ENCODE data around the gene MLLT10. TPM values are rescaled to one million over a fixed set of nuclear protein-coding genes. Genes with fewer than 3 reads are reported as not detected.

MLLT10 gene
- total and polyA plus RNA-seq, 10 of the 15 experiments (the other 5 are each of a cell fraction or from before 2014, with no cell fraction given) = 8.7 to 61.1 (median 28.5) TPM

- H3K27ac ChIP-seq (ENCODE audit: control insufficient read depth, insufficient read depth) = no peak overlapping the region
- DNase-seq (ENCODE audit: low read depth, low spot score) (no peak), ATAC-seq (no peak), FAIRE-seq (no peak)
- no peaks in the 10 kb centered on the region for H3K79me2 ChIP-seq (ENCODE audit: control insufficient read depth, insufficient read depth, low read length)
- in situ Hi-C loops (cut with MboI) (loop anchor here (25.0 kb wide), 2 partner anchors 205 to 1520 kb away; no protein-coding TSS in a partner anchor), intact Hi-C loops (cut with micrococcal nuclease; ENCODE audit: unreplicated experiment) (loop anchor here (10.0 kb wide), 1 partner anchor 822 kb away; the partner anchor contains the start of gene COMMD3)
- ChIA-PET SMC1A (ENCODE audit: uncharacterized antibody, unreplicated experiment) (interaction anchor here (0.6 to 3.1 kb wide), 9 partner anchors 24 to 1501 kb away, joined by 3 to 11 read pairs (median 3); no protein-coding TSS in a partner anchor), CTCF (interaction anchor here (0.6 to 4.3 kb wide), 3 partner anchors 22 to 510 kb away, joined by 3 to 16 read pairs (median 5); no protein-coding TSS in a partner anchor), POLR2A (no interaction called here), RAD21 (ENCODE audit: unreplicated experiment) (interaction anchor here (0.7 to 5.2 kb wide), 3 partner anchors 214 to 234 kb away, joined by 3 to 20 read pairs (median 4); no protein-coding TSS in a partner anchor)
- no peaks in the 10 kb centered on the region for H4K20me1 ChIP-seq (ENCODE audit: control insufficient read depth, insufficient read depth)
- no peaks in the 10 kb centered on the region for H3K36me3 ChIP-seq (ENCODE audit: control insufficient read depth in 2 of 2, insufficient read depth in 2 of 2, low read length in 1 of 2)
- no peaks in the 10 kb centered on the region for H3K9me3 ChIP-seq (replicated peaks; ENCODE audit: control insufficient read depth, insufficient read depth, low read length)
- no peak for TF ChIP-seq POLR2AphosphoS2 (IDR thresholded peaks at IDR 0.05; ENCODE audit: low read depth, low read length)
- no peak for TF ChIP-seq FOS (IDR thresholded peaks at IDR 0.05; ENCODE audit: borderline replicate concordance, extremely low read depth, insufficient read length)
- no peak for TF ChIP-seq ETV6 (conservative IDR thresholded peaks at IDR 0.05 in 1 of 2, IDR thresholded peaks at IDR 0.05 in 1 of 2; ENCODE audit: borderline replicate concordance in 1 of 2, low read depth in 1 of 2)
- no peak for TF ChIP-seq CHD4 (IDR thresholded peaks at IDR 0.05)
- no peak for TF ChIP-seq MTA3 (IDR thresholded peaks at IDR 0.05; ENCODE audit: borderline replicate concordance, low read length)
- TF ChIP-seq CREB1 (IDR thresholded peaks at IDR 0.05; ENCODE audit: low read depth) = no peak
- TF ChIP-seq NBN (IDR thresholded peaks at IDR 0.05) = no peak
- no peak for TF ChIP-seq SMAD1 (IDR thresholded peaks at IDR 0.05; ENCODE audit: low read depth, partially characterized antibody)
- TF ChIP-seq CBX5 (IDR thresholded peaks at IDR 0.05; ENCODE audit: low read depth) = no peak
- no peak for TF ChIP-seq SMC3 (IDR thresholded peaks at IDR 0.05; ENCODE audit: borderline replicate concordance, low read length)
- TF ChIP-seq EZH2 (IDR thresholded peaks at IDR 0.05; ENCODE audit: borderline replicate concordance, control insufficient read depth, low read depth, low read length) = no peak
- TF ChIP-seq CBX3 (IDR thresholded peaks at IDR 0.05; ENCODE audit: borderline replicate concordance, low read depth) = no peak
- TF ChIP-seq PRDM15 (CRISPR knock-in tag; IDR thresholded peaks at IDR 0.05) = no peak
- TF ChIP-seq ZBED1 (IDR thresholded peaks at IDR 0.05; ENCODE audit: borderline replicate concordance) = no peak
- TF ChIP-seq DPF2 (IDR thresholded peaks at IDR 0.05) = no peak
- TF ChIP-seq RELB (IDR thresholded peaks at IDR 0.05; ENCODE audit: low read depth) = no peak
- BruUV-seq (replicated peaks) = no TSS peak
- 76% methylated on average over 3 of the region's 3 CpGs for WGBS (ENCODE audit: insufficient coverage, insufficient replicate concordance, low lambda C conversion rate, missing lambda C conversion rate)
- peaks cover 0 to 5% of the 10 kb centered on the region in 2 experiments; a peak in 3 of 4 replicates for H3K27me3 ChIP-seq (replicated peaks in 1 of 2; ENCODE audit: control insufficient read depth in 2 of 2, insufficient read depth in 2 of 2, low read length in 1 of 2)
- no peak overlapping the region for H3K9ac ChIP-seq (ENCODE audit: control insufficient read depth, insufficient read depth, low read length)
- H2AFZ ChIP-seq (ENCODE audit: control insufficient read depth, low read depth, low read length) = no peak overlapping the region
- H3K4me1 ChIP-seq (ENCODE audit: control insufficient read depth, insufficient read depth, low read length) = peaks cover 12% of the 10 kb centered on the region
- no peak overlapping the region for H3K4me2 ChIP-seq (ENCODE audit: control insufficient read depth, insufficient read depth)
- H3K4me3 ChIP-seq = no peak overlapping the region
Measured at GRCh38 chr10:21492421-21492820, 41.6 kb upstream of the MLLT10 start.

All from GM12878 (cell line).